Activated gamma-delta T cell treated with Interleukin-2 at 50 U/mL for 16 hours (primary cell): ENCODE results near the gene PRRX2.
A peak's percentile ranks its signal among the peaks of the same experiment; 100 is the strongest.
"Not testable (repeated sequence)": the region's sequence is repeated elsewhere in the genome, so short reads cannot be mapped to it uniquely, and the experiment has no call there.

Experiments used
- DNase-seq: peaks from one replicate; pipeline ENCODE4 v3.0.0-alpha.2; 2020

Gene PRRX2

DNA sequence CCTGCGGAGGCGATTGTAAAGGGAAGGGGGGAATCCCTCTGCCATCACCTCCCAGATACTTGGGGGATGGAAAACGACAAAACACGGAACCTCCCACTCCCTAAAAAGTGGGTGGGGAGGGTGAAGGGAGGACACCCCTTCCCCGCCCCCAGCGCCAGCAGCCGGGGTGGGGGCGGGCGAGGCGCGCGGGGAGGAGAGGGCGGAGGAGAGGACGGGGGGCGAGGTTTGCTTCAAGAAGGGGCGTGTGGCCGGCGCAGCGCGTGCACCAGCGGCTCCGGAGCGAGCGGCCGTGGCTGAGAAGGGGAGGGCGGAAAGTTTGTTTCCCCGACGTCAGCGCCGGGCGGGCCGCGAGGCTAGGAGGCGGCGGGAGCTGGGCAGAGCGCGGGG, at the start of gene PRRX2:
Gene PRRX2 (plus strand): TSS at position 259 of the 387 bp plus-strand sequence. CDS start 221 bp downstream, outside the sequence.
- DNase-seq: no peak

DNA sequence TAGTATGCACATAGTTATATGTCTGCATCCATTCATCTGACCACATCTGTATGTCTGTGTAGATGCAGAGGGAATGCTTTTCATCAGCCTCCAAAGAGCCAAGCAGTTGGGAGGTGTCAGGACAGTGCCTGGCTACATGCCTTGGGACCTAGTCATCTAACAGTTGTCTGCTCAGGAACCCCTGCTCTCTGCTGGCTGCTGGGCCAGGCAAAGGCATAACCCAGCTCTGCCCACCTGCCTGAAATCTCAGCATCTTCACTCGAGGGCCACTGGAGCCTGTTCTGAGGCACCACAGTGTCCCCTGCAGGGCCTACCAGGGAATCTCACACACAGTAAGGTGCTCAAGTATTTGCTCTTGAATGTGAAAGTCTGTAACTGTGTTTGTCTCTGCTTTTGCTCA, 48.3 kb upstream of the PRRX2 start:
- no peak for DNase-seq

DNA sequence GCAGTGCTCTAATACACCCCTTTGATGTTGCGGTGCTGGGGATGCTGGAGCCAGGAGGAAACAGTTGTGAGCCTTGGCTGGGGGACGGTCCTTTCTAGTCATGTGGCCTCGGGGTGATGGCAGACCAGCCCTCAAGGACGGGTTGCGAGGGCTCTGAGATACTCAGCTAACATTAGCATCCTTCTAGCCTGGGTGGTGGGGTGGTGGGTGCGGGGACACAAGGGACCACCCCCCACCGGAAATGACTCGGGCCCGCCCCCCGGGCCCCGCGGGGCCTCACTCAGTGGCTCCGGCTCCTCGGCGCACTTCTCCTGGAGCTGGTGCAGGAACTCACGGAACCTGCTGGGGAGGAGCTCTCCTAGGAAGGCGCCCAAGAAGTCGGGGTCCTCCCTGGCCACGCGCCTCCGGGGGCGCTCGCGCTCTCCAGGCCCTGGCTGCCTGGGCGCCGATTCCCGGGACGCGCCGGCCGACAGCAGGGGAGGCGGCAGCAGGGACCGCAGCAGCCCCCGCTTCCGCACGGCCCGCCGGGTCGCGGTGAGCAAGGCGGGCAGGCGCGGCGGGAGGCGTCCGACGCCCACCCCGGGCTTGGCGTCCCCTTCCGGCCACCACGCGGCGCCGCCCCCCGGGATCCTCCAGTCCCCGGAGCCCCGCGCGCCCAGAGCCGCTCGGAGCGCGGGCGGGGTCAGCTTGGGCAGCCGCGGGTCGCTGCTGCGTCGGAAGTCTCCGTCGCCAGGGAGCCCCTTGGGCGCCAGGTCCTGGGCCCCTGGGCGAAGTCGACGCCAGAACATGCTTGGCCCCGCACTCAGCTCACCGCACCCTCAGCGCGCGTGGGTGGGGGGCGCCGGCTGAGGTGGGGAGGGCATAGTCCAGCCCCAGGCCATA, 45.4 kb upstream of the PRRX2 start:
- no peak for DNase-seq

DNA sequence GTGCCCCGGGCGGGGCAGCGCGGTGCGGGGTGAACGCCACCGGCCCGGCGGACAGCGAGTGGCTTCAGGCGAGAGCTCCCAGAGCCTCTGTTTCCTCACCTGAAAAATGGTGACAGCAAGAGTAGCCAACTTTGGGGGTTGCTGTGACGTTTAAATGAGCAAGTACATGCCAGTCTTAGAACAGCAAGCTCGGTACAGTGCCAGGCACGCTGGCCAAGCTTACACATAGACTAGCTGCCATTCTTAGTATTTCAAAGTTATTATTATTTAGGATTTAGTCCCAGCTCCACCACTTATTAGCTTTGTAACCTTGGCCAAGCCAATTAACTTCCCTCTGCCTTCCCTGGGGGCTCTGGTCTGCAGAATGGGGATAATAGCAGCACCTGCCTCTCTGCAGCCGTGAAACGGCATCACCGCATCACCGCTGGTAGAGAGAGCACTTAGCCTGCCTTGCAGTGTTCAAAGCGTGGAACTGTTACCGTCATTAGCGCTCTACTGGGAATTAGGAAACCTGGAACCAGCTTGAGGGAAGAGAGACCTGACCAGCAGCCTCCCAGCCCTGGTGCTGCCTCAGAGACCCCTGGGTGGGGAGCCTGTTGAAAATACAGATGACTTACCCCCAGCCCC, 44.7 kb upstream of the PRRX2 start, which contains the start of gene C9orf50:
Gene C9orf50 (minus strand): TSS at position 433 of the 627 bp plus-strand sequence. CDS start 527 bp downstream, outside the sequence.
- no peak for DNase-seq

DNA sequence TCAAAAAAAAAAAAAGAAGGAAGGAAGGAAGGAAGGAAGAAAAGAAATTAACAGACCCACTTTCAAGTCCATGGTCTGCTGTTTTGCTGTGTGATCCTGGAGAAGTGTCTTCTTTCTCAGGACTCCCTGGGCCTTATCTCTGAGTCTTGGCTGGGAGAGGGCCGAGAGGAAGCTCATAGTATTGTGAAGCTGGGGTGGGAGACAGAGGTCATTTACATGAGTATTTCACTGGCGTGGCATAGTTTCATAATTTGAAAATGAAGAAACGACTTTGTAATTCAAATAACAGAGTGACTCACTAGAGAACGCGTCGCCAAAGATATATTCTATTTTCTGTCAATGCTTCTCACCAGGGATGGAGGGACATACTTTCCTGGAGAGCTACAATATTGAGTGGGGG, 42.1 kb upstream of the PRRX2 start:
- no peak for DNase-seq

DNA sequence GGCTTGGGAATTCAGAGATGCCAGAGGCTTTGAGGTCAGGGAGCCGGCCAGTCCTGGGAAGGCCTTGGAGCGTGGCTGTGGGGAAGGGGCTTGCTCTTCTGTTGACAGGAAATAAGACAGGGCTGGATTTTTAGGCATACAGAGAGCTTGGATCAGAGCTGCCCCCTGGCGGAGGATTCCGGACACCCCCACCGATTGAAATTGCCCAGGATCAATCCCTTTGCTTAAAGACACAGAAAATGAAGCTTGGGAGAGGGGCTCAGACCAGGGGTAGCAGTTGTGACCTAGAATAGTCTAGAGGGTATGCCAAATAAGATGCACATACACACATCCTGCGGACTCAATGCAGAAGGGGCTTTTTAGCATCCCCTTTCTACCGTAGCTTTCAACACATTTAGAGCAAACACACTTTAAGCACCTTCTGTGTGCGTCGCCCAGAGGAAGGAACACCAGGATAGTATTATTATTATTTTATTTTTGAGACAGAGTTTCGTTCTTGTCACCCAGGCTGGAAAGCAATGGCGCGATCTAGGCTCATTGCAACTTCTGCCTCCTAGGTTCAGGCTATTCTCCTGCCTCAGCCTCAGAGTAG, 41.2 kb upstream of the PRRX2 start:
- DNase-seq: peak; percentile 61

DNA sequence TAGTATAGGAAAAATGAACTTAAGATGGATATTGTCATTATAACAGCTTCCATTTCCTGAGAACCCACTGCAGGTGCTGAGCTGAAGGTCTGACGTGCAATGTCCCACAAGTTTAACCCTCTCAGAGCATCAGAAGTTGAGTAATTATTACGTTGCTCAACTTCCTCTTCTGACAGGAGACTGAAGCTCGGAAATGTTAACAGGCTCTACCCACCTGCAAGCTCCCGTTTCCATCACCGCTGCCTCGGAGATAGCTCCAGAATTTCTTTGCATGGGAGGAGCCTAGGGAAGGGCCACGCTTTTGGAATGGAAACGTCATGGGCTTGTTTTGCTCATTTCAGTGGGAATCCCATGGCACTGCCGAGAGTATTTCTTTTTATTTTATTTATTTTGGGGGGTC, 40.5 kb upstream of the PRRX2 start:
- DNase-seq: no peak

DNA sequence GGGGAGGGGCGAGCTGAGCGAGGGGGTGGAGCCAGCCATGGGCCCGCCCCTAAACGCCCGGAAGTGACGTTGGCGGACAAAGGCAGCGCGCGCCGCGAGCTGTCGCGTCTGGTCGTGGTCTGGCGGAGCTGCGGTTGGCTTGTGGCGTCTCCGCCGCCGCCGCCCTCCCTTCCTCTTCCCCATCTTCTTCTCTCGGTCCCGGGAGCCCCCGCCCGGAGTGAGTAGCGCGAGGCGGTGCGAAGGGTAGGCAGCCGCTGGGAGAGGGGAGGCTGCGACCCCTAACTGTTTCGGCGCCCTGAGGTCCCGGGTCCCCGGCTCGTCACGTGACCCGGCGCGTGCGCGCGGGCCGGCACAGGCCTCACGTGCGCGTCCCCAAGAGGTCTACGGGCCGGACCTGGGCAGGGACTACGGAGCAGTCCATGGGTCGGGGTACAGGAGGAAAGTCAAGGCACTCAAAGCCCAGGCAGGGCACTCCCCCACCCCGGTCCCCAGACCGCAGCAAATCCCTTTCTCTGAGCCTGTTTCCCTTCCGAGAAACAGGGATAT, 39.3 kb upstream of the PRRX2 start, which contains the start of gene NTMT1:
Gene NTMT1 (plus strand): TSS at position 85 of the 546 bp plus-strand sequence. CDS start 6,541 bp downstream, outside the sequence.
- peak; percentile 90 for DNase-seq

DNA sequence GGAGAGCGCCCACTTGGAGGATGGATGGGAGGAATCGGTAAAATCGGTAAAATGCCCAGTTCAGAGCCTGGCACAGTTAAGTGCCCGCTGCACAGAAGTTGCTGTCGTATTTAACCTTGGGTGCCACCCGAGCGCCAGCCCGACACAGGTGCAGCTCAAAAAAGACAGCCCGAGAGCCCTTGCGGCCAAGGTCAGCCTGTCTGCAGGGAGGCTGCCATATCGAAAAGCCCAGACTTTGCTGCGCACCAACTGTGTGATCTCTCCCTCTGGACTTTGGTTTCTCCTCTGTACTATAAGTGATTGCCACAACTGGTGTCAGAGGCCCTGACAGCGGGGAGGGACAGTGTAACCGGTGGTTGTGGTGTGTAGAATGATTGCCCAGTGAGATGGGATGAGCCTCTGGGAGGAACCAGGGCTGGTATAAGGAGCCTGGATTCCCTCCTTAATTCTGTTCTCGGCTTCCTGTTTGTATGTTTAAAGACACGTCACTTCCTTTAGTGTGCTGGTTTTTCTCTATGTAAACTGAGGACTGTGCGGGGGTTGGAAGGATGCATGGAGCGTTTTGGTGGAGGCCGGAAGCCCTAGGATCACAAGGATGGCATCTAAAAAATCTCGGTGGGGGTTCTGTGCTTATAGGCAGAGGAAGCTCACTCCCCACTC, 38.7 kb upstream of the PRRX2 start:
- no peak for DNase-seq

DNA sequence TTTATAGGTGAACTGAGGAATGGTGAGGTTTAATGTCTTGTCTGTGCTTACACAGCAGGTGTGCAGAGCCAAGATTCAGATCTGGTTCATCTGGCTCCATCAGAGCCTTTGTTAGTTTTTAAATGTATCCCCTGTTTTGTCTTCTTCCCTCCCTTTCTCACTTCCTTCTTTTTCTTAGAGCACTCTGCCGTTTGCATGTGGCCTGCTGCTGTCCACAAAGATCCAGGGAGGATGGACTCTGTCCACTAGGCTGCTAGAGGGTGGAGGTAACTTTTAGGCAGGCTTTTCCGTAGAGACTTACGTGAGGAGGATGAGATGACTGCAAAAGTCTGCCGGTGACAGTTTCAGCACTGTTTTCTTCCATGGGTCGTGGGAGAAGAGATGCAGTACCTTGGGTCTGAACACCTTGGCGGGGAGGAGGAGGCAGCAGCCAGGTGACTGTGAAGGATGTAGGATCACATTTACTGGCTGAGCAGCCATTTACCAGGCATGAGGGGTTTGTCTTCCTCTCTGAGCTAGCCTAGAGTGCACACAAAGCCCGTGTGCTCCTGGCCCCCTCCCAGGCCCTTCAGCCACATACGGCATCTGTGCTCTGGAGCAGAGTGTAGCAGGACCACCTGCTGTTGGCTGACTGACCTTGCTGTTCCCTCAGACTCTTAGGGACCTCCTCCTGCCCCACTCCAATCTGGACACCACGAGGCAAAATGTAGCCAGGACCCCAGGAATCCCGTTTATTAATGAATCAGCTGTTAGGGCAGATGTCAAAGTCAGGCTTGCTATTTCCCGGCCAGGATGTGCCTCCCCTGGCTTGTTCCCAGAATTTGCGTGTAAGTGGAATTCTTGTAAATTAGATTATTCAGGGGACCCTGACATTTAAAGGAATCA, 37.6 kb upstream of the PRRX2 start:
- no peak for DNase-seq

DNA sequence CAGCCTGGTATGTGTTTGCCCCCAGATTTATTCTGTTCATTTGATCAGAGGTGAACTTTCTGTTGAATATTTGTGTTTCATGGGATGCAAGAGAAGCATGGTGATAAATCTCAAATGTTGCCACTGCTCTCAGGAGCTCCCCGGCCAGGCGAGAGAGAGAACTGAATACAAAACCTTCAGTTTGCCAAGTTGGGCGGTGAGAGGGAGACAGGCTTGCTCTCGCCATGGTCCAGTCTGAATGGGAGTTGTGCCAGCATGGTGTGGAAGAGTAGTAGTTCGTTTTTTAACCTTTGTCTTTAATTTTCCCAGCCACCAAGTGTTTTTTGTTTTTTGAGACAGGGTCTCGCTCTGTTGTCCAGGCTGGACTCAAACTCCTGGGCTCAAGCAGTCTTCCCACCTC, 36.7 kb upstream of the PRRX2 start:
- DNase-seq: no peak

DNA sequence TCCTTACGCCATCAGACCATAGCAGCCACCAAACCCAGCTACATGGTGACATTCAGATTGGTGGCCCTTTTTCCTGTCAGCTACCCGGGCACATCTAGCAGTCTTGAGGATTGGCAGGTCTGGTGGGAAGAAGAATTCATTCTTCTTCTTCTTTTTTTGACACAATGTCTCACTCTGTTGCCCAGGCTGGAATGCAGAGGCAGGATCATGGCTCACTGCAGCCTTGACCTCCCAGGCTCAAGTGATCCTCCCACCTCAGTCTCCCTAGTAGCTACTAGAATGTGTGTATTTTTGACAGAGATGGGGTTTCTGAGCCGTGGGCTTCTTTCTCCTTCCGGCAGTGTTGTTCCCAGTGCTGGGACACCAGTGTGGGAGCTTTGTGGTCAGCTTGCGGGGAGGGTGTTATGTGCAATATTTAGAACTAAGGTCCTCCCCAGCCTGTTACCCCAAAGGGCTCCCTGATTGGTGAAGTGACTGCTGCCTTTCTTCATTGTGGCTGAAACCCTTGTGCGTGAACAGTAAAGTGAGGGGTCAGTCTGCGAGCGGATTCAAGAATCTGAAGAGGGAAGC, 36.1 kb upstream of the PRRX2 start:
- no peak for DNase-seq

DNA sequence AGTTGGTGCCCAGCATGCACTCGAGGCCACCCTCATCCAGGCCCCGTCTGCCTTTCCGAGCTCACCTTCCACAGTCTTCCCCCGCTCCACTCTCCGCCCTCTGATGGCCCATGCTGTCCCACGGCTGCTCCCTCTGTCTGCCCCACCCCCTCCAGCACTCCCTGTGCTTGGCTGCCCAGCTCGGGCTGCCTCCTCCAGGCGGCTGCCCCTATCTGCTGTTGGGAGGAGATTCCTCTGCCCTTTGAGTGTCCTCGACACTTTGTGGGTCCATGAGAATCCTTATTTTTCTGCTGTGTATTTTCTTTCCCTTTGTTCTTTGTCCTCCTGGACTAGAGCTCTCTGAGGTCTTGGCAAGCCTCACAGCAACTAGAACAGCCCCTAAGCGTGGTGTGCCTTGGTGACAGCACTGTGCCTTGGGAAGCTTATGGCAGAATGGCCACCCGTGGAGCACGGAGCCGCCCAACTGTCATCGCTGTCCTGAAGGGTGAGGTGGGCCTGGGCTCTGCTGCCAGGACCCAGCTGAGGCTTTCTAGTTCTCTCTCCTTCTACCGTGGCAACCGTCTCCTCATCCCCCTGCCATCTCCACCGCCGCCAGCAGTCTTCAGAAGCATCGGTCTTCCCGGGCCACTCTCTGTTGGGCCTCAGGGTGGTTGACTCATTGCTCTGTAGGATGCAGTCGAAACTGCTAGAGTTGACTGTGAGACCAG, 34.3 kb upstream of the PRRX2 start:
- no peak for DNase-seq

DNA sequence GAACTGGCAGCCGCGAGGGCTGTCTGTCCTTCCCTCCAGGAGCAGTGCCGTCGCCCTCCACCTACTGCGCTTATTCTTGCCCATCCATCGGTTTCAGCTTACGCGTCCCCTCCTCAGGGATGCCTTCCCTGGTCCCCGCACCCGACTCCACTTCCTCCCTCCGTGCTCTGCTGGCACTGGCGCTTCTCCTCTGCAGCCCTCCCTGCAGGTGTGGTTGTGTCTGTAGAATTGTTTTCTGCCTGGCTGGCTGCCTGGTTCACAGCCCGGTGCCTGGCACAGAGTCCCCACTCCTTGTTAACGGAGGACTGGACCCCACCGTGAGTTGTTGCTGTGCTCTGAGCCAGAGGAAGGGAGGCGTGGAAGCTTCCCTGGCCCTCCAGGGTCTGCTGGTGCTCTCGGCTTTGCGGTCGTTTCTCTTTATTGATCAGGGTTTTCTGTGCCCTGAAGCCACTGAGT, 33.7 kb upstream of the PRRX2 start:
- no peak for DNase-seq

DNA sequence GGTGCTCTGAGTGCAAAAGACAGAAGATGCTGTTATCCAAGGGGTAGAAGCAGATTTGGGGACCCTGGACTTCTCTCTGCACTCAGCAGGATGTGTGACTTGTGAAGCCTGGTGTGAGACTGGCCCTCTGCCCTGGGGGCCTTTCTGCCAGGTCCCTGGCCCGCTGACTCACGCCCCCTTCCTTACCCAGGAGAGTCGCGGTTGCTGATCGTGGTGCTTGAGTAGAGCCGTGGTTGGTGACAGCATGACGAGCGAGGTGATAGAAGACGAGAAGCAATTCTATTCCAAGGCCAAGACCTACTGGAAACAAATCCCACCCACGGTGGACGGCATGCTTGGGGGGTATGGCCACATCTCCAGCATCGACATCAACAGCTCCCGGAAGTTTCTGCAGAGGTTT, 33.0 kb upstream of the PRRX2 start:
- no peak for DNase-seq

DNA sequence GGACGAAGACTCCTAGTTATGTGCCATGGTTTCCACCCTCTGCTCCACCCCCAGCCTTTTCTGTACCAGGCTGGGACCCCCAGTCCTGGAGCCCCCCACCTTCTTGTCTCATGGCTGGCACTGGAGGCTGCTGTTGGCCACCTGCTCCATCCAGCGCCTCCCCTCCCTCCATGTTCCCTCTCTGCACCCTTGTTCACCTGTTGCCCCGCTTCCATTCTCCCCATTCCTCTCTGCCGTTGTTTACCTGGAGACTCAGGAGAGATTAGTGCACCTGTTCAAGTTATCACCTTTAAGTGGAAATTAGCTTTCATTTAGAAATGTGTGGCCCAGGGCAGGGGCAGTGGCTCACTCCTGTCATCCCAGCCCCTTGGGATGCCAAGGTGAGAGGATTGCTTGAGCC, 32.2 kb upstream of the PRRX2 start:
- DNase-seq: no peak

DNA sequence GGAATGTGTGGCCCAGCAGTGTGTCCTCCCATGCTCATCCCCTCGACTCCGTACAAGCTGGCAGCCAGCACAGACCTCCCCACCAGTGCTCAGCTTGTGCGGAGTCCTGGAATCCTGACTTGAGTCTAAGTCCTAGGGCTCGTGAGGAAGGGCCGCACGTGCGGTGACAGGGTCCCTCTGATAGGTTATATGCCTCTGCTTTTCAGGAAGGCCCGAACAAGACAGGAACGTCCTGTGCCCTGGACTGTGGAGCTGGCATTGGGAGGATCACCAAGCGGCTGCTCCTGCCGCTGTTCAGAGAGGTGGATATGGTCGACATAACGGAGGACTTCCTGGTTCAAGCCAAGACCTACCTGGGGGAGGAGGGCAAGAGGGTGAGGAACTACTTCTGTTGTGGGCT, 31.6 kb upstream of the PRRX2 start:
- no peak for DNase-seq

DNA sequence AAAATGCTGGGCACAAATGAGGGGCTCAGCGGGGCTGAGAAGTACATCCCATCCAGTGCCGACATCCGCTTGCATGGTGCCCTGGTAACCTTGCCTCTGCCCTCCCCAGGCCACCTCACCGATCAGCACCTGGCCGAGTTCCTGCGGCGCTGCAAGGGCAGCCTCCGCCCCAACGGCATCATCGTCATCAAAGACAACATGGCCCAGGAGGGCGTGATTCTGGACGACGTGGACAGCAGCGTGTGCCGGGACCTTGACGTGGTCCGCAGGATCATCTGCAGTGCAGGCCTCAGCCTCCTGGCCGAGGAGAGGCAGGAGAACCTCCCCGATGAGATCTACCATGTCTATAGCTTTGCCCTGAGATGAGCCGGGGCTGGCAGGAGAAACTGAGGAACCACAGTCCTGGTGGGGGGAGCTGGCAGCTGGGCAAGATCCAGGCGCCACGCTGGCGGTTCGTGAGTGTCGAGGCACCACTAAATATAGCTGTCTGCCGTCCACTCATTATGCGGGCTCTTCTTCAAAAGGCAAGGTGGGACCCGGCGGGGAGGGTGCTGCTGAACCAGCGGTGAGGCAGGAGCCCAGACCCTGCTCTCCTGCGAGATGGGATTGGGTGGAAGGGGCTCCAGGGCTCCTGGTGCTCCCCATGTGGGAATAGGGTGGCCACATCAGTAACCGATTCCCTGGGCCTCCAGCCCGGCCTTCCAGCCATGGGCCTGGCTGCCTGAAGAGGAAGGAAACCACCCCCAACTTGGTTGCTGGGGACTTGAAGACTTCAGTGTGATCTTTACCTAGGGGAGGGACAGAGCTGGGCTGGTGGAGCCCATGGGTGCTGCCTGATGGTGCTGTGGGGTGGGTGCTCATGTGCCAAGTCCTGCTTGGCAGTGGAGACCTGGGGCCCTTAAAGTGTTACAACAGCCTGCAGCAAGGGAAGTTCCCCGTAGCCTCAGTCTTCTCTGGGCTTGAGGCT, 30.1 kb upstream of the PRRX2 start:
- no peak for DNase-seq

DNA sequence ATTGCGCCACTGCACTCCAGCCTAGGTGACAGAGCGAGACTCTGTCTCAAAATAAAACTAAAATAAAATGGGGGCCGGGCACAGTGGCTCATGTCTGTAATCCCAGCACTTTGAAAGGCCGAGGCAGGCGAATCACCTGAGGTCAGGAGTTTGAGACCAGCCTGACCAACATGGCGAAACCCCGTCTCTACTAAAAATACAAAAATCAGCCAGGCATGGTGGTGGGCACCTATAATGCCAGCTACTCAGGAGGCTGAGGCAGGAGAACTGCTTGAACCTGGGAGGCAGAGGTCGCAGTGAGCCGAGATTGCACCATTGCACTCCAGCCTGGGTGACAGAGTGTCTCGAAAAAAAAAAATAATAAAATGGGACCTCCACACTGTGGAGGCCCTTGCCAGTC, 29.1 kb upstream of the PRRX2 start:
- not testable (repeated sequence) for DNase-seq

DNA sequence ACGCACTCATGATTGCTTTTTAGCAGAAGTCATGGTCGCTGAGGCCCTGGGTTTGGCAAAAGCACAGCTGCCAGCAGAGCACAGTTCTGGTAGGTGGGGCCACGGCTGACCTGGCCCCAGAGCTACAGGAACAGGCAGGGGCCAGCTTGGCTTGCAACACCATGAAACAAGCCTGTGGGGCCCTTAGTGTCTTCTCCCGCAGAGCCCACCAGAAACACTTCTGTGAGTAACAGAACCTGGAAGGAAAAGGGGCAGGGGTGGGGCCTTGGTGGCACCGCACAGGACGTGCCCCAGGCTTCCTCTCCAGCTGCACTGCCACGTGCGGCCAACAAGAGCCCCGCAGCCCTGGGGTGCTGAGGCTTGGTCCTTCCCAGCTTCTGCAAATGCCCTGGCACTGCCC, 28.3 kb upstream of the PRRX2 start:
- DNase-seq: no peak
